Raji (cell line): ENCODE data around the gene BOD1L1.

Experiments used
- POLR2A ChIP-seq: IDR thresholded peaks from 2 replicates; pipeline ENCODE4 v1.6.1; 2011; ENCODE audit warnings: low read depth, low read length, control low read depth; ENCODE audit not compliant: insufficient read depth

Gene BOD1L1

GRCh38 chr4:13539047-13539618, 88.4 kb downstream of the BOD1L1 start:
- TF ChIP-seq POLR2A, result no peak

- no peak for TF ChIP-seq POLR2A
Measured at GRCh38 chr4:13538427-13538973, 89.0 kb downstream of the BOD1L1 start.

- no peak for TF ChIP-seq POLR2A
Measured at GRCh38 chr4:13537832-13538177, 89.7 kb downstream of the BOD1L1 start.

GRCh38 chr4:13537011-13537831, 90.3 kb downstream of the BOD1L1 start:
- TF ChIP-seq POLR2A, result no peak

GRCh38 chr4:13536607-13537006, 90.9 kb downstream of the BOD1L1 start:
- TF ChIP-seq POLR2A, result no peak

- TF ChIP-seq POLR2A, result no peak
Measured at GRCh38 chr4:13535708-13536361, 91.7 kb downstream of the BOD1L1 start.

- no peak for TF ChIP-seq POLR2A
Measured at GRCh38 chr4:13535118-13535517, 92.4 kb downstream of the BOD1L1 start.

- no peak for TF ChIP-seq POLR2A
Measured at GRCh38 chr4:13534344-13535063, 93.0 kb downstream of the BOD1L1 start.

- no peak for TF ChIP-seq POLR2A
Measured at GRCh38 chr4:13533670-13534343, 93.7 kb downstream of the BOD1L1 start.

- TF ChIP-seq POLR2A, result no peak
Measured at GRCh38 chr4:13531625-13531998, 95.9 kb downstream of the BOD1L1 start.

GRCh38 chr4:13530823-13531624, 96.5 kb downstream of the BOD1L1 start:
- TF ChIP-seq POLR2A, result no peak

GRCh38 chr4:13529128-13529919, 98.2 kb downstream of the BOD1L1 start:
- no peak for TF ChIP-seq POLR2A

- no peak for TF ChIP-seq POLR2A
Measured at GRCh38 chr4:13528821-13529127, 98.8 kb downstream of the BOD1L1 start.

- no peak for TF ChIP-seq POLR2A
Measured at GRCh38 chr4:13527981-13528820, 99.3 kb downstream of the BOD1L1 start.
